ENCODE results near the gene SPNS2. TPM values are rescaled to one million over a fixed set of nuclear protein-coding genes. Genes with fewer than 3 reads are reported as not detected.

The SPNS2 gene
- total RNA-seq, 4 donors from 2014 or later: 25.1 to 76.3 (median 49.6) TPM

- WGBS: 56% methylated on average over 7 of the region's 11 CpGs
- Histone ChIP-seq H3K4me3 (peak overlapping the region; percentile 32), H3K27ac (peak overlapping the region; percentile 50), H3K9me3 (no peaks in the 10 kb centered on the region), H3K4me1 (peaks cover 42% of the 10 kb centered on the region), H3K27me3 (no peaks in the 10 kb centered on the region), H3K36me3 (no peaks in the 10 kb centered on the region)
- no peak for TF ChIP-seq CTCF (IDR thresholded peaks at IDR 0.05)
- DNase-seq (ENCODE audit: low spot score in 2 of 2): no peak
These were observed 62.2 kb downstream of the SPNS2 start for GRCh38 chr17:4560837-4561256.

DNA sequence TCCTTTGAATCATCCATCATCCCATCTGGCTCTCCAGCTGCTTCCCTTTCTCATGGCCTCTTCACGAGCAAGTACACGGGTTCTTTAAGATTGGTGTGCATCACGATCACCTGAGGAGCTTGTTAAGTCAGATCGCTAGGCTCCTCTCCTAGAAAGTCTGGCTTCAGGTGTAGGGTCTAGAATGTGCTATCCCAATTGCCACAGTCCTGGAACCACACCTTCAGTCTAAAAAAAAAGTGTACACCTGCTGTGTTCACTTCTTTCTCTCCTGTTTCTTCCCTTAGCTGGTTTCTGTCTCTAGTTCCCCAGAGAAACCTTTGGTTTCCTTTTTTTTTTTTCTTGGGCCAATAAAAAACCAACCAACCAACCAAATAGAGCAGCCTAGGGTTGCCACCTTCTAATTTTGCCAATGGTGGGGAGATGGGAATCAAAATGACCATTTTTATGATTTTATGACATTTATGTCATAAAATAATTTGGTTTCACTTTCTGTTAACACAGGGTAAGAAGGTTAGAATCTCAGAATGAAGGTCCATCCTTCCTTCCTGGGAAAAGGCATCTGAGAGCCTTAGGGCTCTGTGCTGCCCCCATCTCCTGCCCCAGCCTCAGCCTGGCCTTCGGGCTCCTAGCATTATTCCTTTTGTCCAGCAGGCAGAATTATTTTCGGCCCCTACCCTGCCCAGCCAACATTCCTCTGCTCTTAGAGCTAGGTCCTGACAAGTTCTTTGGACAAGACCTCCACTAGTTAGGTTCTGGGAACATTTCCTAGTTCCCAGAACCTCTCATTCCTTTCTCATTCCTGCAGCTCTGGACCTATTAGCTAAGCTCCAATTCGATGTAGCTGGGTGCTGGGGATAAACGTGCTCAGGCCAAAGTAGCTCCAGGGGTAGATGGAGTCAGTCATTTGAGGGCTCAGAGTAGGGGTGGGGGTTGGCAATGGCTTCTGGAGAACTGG lies 63.6 kb downstream of the SPNS2 start:
- no peak for DNase-seq (ENCODE audit: low spot score in 2 of 2)
- Histone ChIP-seq H3K36me3 (no peaks in the 10 kb centered on the region), H3K9me3 (no peaks in the 10 kb centered on the region), H3K4me1 (peaks cover 38% of the 10 kb centered on the region), H3K27me3 (no peaks in the 10 kb centered on the region), H3K4me3 (no peak overlapping the region), H3K27ac (no peak overlapping the region)
- WGBS: 55% methylated on average over 8 of the region's 8 CpGs
- no peak for TF ChIP-seq CTCF (IDR thresholded peaks at IDR 0.05)
- no peak for TF ChIP-seq POLR2AphosphoS5 (IDR thresholded peaks at IDR 0.05)
- TF ChIP-seq POLR2A (IDR thresholded peaks at IDR 0.05): no peak
- no peak for TF ChIP-seq EP300 (IDR thresholded peaks at IDR 0.05)

- TF ChIP-seq POLR2AphosphoS5 (IDR thresholded peaks at IDR 0.05) (no peak), CTCF (IDR thresholded peaks at IDR 0.05) (peak; percentile 50 to 83)
- H3K4me3 ChIP-seq: no peak overlapping the region
- peaks cover 18% of the 10 kb centered on the region for H3K4me1 ChIP-seq
- H3K27ac ChIP-seq: no peak overlapping the region
- no peaks in the 10 kb centered on the region for H3K36me3 ChIP-seq
- H3K27me3 ChIP-seq: no peaks in the 10 kb centered on the region
- WGBS: 30% methylated on average over 16 of the region's 16 CpGs
- no peak for DNase-seq (ENCODE audit: low spot score in 2 of 2)
- H3K9me3 ChIP-seq: no peaks in the 10 kb centered on the region
These were observed 66.8 kb downstream of the SPNS2 start for GRCh38 chr17:4565209-4566141.

GRCh38 chr17:4566785-4567184 lies 68.1 kb downstream of the SPNS2 start:
- no peaks in the 10 kb centered on the region for H3K36me3 ChIP-seq
- peaks cover 10% of the 10 kb centered on the region for H3K4me1 ChIP-seq
- no peaks in the 10 kb centered on the region for H3K9me3 ChIP-seq
- H3K4me3 ChIP-seq: no peak overlapping the region
- DNase-seq (ENCODE audit: low spot score in 2 of 2): no peak
- TF ChIP-seq EP300 (IDR thresholded peaks at IDR 0.05) (no peak), POLR2A (IDR thresholded peaks at IDR 0.05) (no peak), POLR2AphosphoS5 (IDR thresholded peaks at IDR 0.05) (no peak), CTCF (IDR thresholded peaks at IDR 0.05) (peak in 1 of 2 donors; percentile 65)
- WGBS: 23% methylated on average over 5 of the region's 5 CpGs
- no peaks in the 10 kb centered on the region for H3K27me3 ChIP-seq
- no peak overlapping the region for H3K27ac ChIP-seq

GRCh38 chr17:4569591-4569990 lies 70.9 kb downstream of the SPNS2 start:
- TF ChIP-seq POLR2A (IDR thresholded peaks at IDR 0.05) (no peak), CTCF (IDR thresholded peaks at IDR 0.05) (no peak), POLR2AphosphoS5 (IDR thresholded peaks at IDR 0.05) (no peak), EP300 (IDR thresholded peaks at IDR 0.05) (no peak)
- Histone ChIP-seq H3K9me3 (no peaks in the 10 kb centered on the region), H3K27ac (no peak overlapping the region), H3K36me3 (no peaks in the 10 kb centered on the region), H3K27me3 (no peaks in the 10 kb centered on the region), H3K4me1 (peaks cover 7% of the 10 kb centered on the region), H3K4me3 (no peak overlapping the region)
- no peak for DNase-seq (ENCODE audit: low spot score in 2 of 2)
- 82% methylated on average over 1 of the region's 1 CpG for WGBS
